Measurements from ENCODE around the gene ARHGAP32. TPM values are rescaled to one million over a fixed set of nuclear protein-coding genes. Genes with fewer than 3 reads are reported as not detected.

Gene ARHGAP32
- 1 to 10 TPM; 2.1 TPM for total RNA-seq

GRCh38 chr11:129192150-129192549, at the start of gene ARHGAP32:
ARHGAP32 (minus strand) TSS chr11:129192325; CDS start chr11:129192198, 127 bp downstream.
- POLR2A ChIA-PET, result no interaction called here
- CTCF ChIA-PET, result no interaction called here

- ChIA-PET POLR2A (no interaction called here), CTCF (no interaction called here)
Observed at GRCh38 chr11:129239207-129239606, 47.1 kb upstream of the ARHGAP32 start.

GRCh38 chr11:129237880-129238638, 45.9 kb upstream of the ARHGAP32 start:
- POLR2A ChIA-PET, result no interaction called here
- CTCF ChIA-PET, result no interaction called here

GRCh38 chr11:129237456-129237855, 45.3 kb upstream of the ARHGAP32 start:
- ChIA-PET POLR2A (no interaction called here), CTCF (no interaction called here)

GRCh38 chr11:129236850-129237249, 44.7 kb upstream of the ARHGAP32 start:
- ChIA-PET POLR2A (no interaction called here), CTCF (no interaction called here)

GRCh38 chr11:129234978-129235377, 42.9 kb upstream of the ARHGAP32 start:
- CTCF ChIA-PET, result no interaction called here

GRCh38 chr11:129230006-129230405, 37.9 kb upstream of the ARHGAP32 start:
- ChIA-PET CTCF (interaction anchor here (0.6 kb wide), 1 partner anchor 1350 kb away, joined by 4 read pairs; no protein-coding TSS in a partner anchor), POLR2A (no interaction called here)

More at GRCh38 chr11:129234978-129235377, 42.9 kb upstream of the ARHGAP32 start:
- POLR2A ChIA-PET, result no interaction called here

- CTCF ChIA-PET, result no interaction called here
- POLR2A ChIA-PET, result no interaction called here
Observed at GRCh38 chr11:129226207-129226798, 34.2 kb upstream of the ARHGAP32 start.

GRCh38 chr11:129225190-129225589, 33.1 kb upstream of the ARHGAP32 start:
- ChIA-PET CTCF (no interaction called here), POLR2A (no interaction called here)

- CTCF ChIA-PET, result interaction anchor here (0.7 kb wide), 1 partner anchor 20 kb away, joined by 3 read pairs; no protein-coding TSS in a partner anchor
- POLR2A ChIA-PET, result interaction anchor here (0.8 kb wide), 1 partner anchor 106 kb away, joined by 12 read pairs; no protein-coding TSS in a partner anchor
Observed at GRCh38 chr11:129224538-129224937, 32.4 kb upstream of the ARHGAP32 start.

- POLR2A ChIA-PET, result interaction anchor here (0.8 kb wide), 1 partner anchor 107 kb away, joined by 12 read pairs; no protein-coding TSS in a partner anchor
- CTCF ChIA-PET, result no interaction called here
Observed at GRCh38 chr11:129223701-129224149, 31.6 kb upstream of the ARHGAP32 start.

- CTCF ChIA-PET, result no interaction called here
- POLR2A ChIA-PET, result no interaction called here
Observed at GRCh38 chr11:129223260-129223659, 31.1 kb upstream of the ARHGAP32 start.

- ChIA-PET POLR2A (no interaction called here), CTCF (no interaction called here)
Observed at GRCh38 chr11:129222158-129222557, 30.0 kb upstream of the ARHGAP32 start.

- POLR2A ChIA-PET, result no interaction called here
- CTCF ChIA-PET, result no interaction called here
Observed at GRCh38 chr11:129215506-129216245, 23.6 kb upstream of the ARHGAP32 start.

GRCh38 chr11:129214710-129215295, 22.7 kb upstream of the ARHGAP32 start:
- CTCF ChIA-PET, result no interaction called here

GRCh38 chr11:129213261-129213660, 21.1 kb upstream of the ARHGAP32 start:
- CTCF ChIA-PET, result no interaction called here
- POLR2A ChIA-PET, result no interaction called here

More at GRCh38 chr11:129214710-129215295, 22.7 kb upstream of the ARHGAP32 start:
- POLR2A ChIA-PET, result no interaction called here

- ChIA-PET POLR2A (no interaction called here), CTCF (no interaction called here)
Observed at GRCh38 chr11:129211397-129211796, 19.3 kb upstream of the ARHGAP32 start.

- POLR2A ChIA-PET, result no interaction called here
- CTCF ChIA-PET, result no interaction called here
Observed at GRCh38 chr11:129210831-129211181, 18.7 kb upstream of the ARHGAP32 start.

GRCh38 chr11:129209891-129210830, 18.0 kb upstream of the ARHGAP32 start:
- CTCF ChIA-PET, result no interaction called here

More at GRCh38 chr11:129209891-129210830, 18.0 kb upstream of the ARHGAP32 start:
- POLR2A ChIA-PET, result no interaction called here

Measured in activated CD8-positive, alpha-beta memory T cell treated with anti-CD3 and anti-CD28 coated beads for 36 hours (primary cell).